WTC11 (cell line): ENCODE measurements around the gene SLC13A4. TPM values are rescaled to one million over a fixed set of nuclear protein-coding genes. Genes with fewer than 3 reads are reported as not detected.
"Not testable (repeated sequence)": the region's sequence is repeated elsewhere in the genome, so short reads cannot be mapped to it uniquely, and the experiment has no call there.

Experiments used
- ATAC-seq: fragments of 200-7000 bp; cut with Tn5 transposase; 2 replicates; pipeline ENCODE4 v1.10.0; 2021; ENCODE audit warnings: mild to moderate bottlenecking, moderate library complexity
- Bru-seq: library from RNA; stranded (reverse); fragments of 400-500 nt; gene quantifications from one replicate; lab custom pipeline; 2021; lab: Mats Ljungman, UMichigan
- CTCF ChIA-PET: fragments of 300-600 bp; sonication (Branson Sonifier 250); formaldehyde crosslinking; loops from one replicate; lab custom pipeline; 2021; ENCODE audit warnings: antibody characterized with exemption; lab: Charles Lee
- POLR2A ChIA-PET: fragments of 350-600 bp; sonication (Branson Sonifier 250); formaldehyde crosslinking; loops from one replicate; lab custom pipeline; 2021; ENCODE audit warnings: antibody characterized with exemption; lab: Charles Lee
- DNase-seq: peaks from one replicate; pipeline ENCODE4 v3.0.0; 2021; ENCODE audit warnings: low spot score
- H3K27ac Mint-ChIP-seq: 2 replicates; pipeline ENCODE4 v1.8.0; 2021; ENCODE audit warnings: mixed read lengths
- H3K27me3 Mint-ChIP-seq: 2 replicates; pipeline ENCODE4 v1.8.0; 2021; ENCODE audit warnings: low read depth, mild to moderate bottlenecking, moderate library complexity, mixed read lengths
- H3K36me3 Mint-ChIP-seq: 2 replicates; pipeline ENCODE4 v1.8.0; 2021; ENCODE audit warnings: mixed read lengths
- H3K4me1 Mint-ChIP-seq: 2 replicates; pipeline ENCODE4 v1.8.0; 2022; ENCODE audit warnings: mixed read lengths
- H3K4me3 Mint-ChIP-seq: 2 replicates; pipeline ENCODE4 v1.8.0; 2021; ENCODE audit warnings: mild to moderate bottlenecking, moderate library complexity, mixed read lengths
- H3K9me3 Mint-ChIP-seq: 2 replicates; pipeline ENCODE4 v1.8.0; 2021; ENCODE audit warnings: mixed read lengths
- ARID4B ChIP-seq: sonication (generic); formaldehyde crosslinking; IDR thresholded peaks from 2 replicates; pipeline ENCODE4 v1.8.0; 2023; ENCODE audit warnings: missing genetic modification reagents, mild to moderate bottlenecking, borderline replicate concordance
- ATF3 ChIP-seq: sonication (generic); formaldehyde crosslinking; conservative IDR thresholded peaks from 2 replicates; pipeline ENCODE4 v1.8.1; 2022; ENCODE audit warnings: mild to moderate bottlenecking, missing genetic modification reagents
- MYBL2 ChIP-seq: sonication (generic); formaldehyde crosslinking; IDR thresholded peaks from 2 replicates; pipeline ENCODE4 v1.8.1; 2023; ENCODE audit warnings: mild to moderate bottlenecking, moderate library complexity, missing genetic modification reagents
- NFE2L1 ChIP-seq: sonication (generic); formaldehyde crosslinking; IDR thresholded peaks from 2 replicates; pipeline ENCODE4 v1.8.1; 2023; ENCODE audit warnings: missing genetic modification reagents
- NFYB ChIP-seq: sonication (generic); formaldehyde crosslinking; conservative IDR thresholded peaks from 2 replicates; pipeline ENCODE4 v1.8.0; 2022; ENCODE audit warnings: low read depth, missing genetic modification reagents
- PRRX2 ChIP-seq: fragments of 250-450 bp; sonication (Bioruptor Pico); IDR thresholded peaks from 2 replicates; pipeline ENCODE4 v1.8.0; 2021; ENCODE audit warnings: mild to moderate bottlenecking
- USF2 ChIP-seq: sonication (generic); formaldehyde crosslinking; IDR thresholded peaks from 2 replicates; pipeline ENCODE4 v1.8.1; 2023; ENCODE audit warnings: mild to moderate bottlenecking, missing genetic modification reagents, moderate library complexity
- ZNF263 ChIP-seq: sonication (generic); formaldehyde crosslinking; IDR thresholded peaks from 2 replicates; pipeline ENCODE4 v1.8.1; 2022; ENCODE audit warnings: low read depth, mild to moderate bottlenecking, moderate library complexity, missing genetic modification reagents
- ZNF317 ChIP-seq: sonication (generic); formaldehyde crosslinking; IDR thresholded peaks from 2 replicates; pipeline ENCODE4 v1.8.1; 2023; ENCODE audit warnings: low read depth, mild to moderate bottlenecking, moderate library complexity, missing genetic modification reagents, borderline replicate concordance
- ZNF416 ChIP-seq: fragments of 250-450 bp; sonication (Bioruptor Pico); IDR thresholded peaks from 2 replicates; pipeline ENCODE4 v1.9.0; 2021; ENCODE audit warnings: mild to moderate bottlenecking, inconsistent platforms
- ZNF423 ChIP-seq: fragments of 250-450 bp; sonication (Bioruptor Pico); IDR thresholded peaks from 2 replicates; pipeline ENCODE4 v2.1.2; 2022; ENCODE audit warnings: mild to moderate bottlenecking, moderate library complexity
- long read RNA-seq, 3 experiments: library from RNA in 1 of 3; library from capped mRNA in 1 of 3; library from polyadenylated mRNA in 1 of 3; unstranded in 2 of 3; stranded (forward) in 1 of 3; transcript quantifications; one replicate each; pipeline ENCODE4 v2.0.0, GENCODE V29; 2021
- total RNA-seq: library from RNA; stranded (reverse); gene quantifications from 3 replicates; pipeline ENCODE4 v1.2.3, GENCODE V29; 2021
- TF ChIP-seq, protein P1 (sequence below): sonication (generic); formaldehyde crosslinking; IDR thresholded peaks from 2 replicates; pipeline ENCODE4 v1.8.1; 2022; ENCODE audit warnings: mild to moderate bottlenecking, moderate library complexity, missing genetic modification reagents
- TF ChIP-seq, protein P2 (sequence below): fragments of 250-450 bp; sonication (Bioruptor Pico); conservative IDR thresholded peaks from 2 replicates; pipeline ENCODE4 v1.9.0; 2021; ENCODE audit warnings: mild to moderate bottlenecking
- TF ChIP-seq, protein P3 (sequence below): sonication (generic); formaldehyde crosslinking; IDR thresholded peaks from 2 replicates; pipeline ENCODE4 v1.8.0; 2022; ENCODE audit warnings: mild to moderate bottlenecking, missing genetic modification reagents
- TF ChIP-seq, protein P4 (sequence below): sonication (generic); formaldehyde crosslinking; IDR thresholded peaks from 2 replicates; pipeline ENCODE4 v1.8.1; 2022; ENCODE audit warnings: low read depth, mild to moderate bottlenecking, moderate library complexity, missing genetic modification reagents, borderline replicate concordance

The SLC13A4 gene, protein sequence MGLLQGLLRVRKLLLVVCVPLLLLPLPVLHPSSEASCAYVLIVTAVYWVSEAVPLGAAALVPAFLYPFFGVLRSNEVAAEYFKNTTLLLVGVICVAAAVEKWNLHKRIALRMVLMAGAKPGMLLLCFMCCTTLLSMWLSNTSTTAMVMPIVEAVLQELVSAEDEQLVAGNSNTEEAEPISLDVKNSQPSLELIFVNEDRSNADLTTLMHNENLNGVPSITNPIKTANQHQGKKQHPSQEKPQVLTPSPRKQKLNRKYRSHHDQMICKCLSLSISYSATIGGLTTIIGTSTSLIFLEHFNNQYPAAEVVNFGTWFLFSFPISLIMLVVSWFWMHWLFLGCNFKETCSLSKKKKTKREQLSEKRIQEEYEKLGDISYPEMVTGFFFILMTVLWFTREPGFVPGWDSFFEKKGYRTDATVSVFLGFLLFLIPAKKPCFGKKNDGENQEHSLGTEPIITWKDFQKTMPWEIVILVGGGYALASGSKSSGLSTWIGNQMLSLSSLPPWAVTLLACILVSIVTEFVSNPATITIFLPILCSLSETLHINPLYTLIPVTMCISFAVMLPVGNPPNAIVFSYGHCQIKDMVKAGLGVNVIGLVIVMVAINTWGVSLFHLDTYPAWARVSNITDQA
- total RNA-seq: 1.6 to 2.1 TPM (median 1.7 TPM) in 3 replicates
- percentile 29 among the genes with signal in this experiment for Bru-seq, nascent RNA
- long read RNA-seq, experiment 1, partial matches to known transcripts: 0 of 1 reads
- long read RNA-seq, experiment 1, other reads (novel, unspliced or antisense): 0 of 1 reads
- long read RNA-seq, experiment 2, partial matches to known transcripts: 1 of 4 reads
- long read RNA-seq, experiment 2, other reads (novel, unspliced or antisense): 2 of 4 reads
- long read RNA-seq, experiment 3, partial matches to known transcripts: 0 of 2 reads
- long read RNA-seq, experiment 3, other reads (novel, unspliced or antisense): 1 of 2 reads

DNA sequence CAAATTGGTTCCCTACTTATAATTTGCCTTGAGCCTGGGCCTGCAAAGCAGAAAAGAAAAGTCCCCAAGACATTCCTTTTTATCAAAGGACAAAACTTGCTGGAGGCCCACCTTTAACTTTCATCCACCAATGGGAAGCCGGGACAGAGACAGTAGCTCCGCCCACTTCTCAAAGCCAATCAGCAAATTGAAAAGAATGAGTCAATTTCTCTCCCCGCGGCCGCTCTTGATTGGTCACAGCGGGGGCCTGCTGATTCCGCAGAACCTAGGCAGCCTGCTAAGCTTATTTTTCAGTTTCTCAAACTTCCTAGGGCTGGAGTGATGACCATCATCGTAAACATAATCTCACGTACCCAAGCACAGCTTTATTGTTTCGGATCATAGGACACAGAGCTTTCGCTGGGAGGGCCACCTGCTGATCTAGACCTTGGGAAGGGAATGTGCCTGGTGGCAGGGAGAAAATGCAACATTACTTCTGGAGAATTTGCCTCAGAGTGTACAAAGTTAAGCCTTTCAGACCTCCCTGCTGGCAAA lies at the start of gene SLC13A4:
Gene SLC13A4, minus strand, starts transcription at position 51 of the 534 bp plus-strand sequence. CDS start 690 bp downstream, outside the sequence.
- TF ChIP-seq MYBL2 (no peak), ZNF423 (CRISPR knock-in tag) (no peak), NFE2L1 (no peak), NFYB (CRISPR knock-in tag) (peak; percentile 46; the same call in 1 of the 2 replicates), ZNF317 (CRISPR knock-in tag) (no peak)
- TF ChIP-seq, protein P1, sequence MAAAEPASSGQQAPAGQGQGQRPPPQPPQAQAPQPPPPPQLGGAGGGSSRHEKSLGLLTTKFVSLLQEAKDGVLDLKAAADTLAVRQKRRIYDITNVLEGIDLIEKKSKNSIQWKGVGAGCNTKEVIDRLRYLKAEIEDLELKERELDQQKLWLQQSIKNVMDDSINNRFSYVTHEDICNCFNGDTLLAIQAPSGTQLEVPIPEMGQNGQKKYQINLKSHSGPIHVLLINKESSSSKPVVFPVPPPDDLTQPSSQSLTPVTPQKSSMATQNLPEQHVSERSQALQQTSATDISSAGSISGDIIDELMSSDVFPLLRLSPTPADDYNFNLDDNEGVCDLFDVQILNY (CRISPR knock-in tag): no peak
- peak; percentile 92 for ATAC-seq
- POLR2A ChIA-PET: interaction anchor here (1.2 kb wide), 1 partner anchor 9 kb away, joined by 4 read pairs; no protein-coding TSS in a partner anchor

GRCh38 chr7:135775915-135776314 lies 47.9 kb upstream of the SLC13A4 start:
- H3K36me3 Mint-ChIP-seq, DNase-seq, H3K4me3 Mint-ChIP-seq, CTCF ChIA-PET, ATAC-seq, H3K27me3 Mint-ChIP-seq, POLR2A ChIA-PET, H3K27ac Mint-ChIP-seq: not testable (repeated sequence)
- Mint-ChIP-seq H3K9me3 (peaks cover 22% of the 10 kb centered on the region), H3K4me1 (peaks cover 17% of the 10 kb centered on the region)

More for the DNA sequence above, at the start of gene SLC13A4:
- H3K9me3 Mint-ChIP-seq: no peaks in the 10 kb centered on the region
- peaks cover 19% of the 10 kb centered on the region for H3K4me1 Mint-ChIP-seq
- H3K27ac Mint-ChIP-seq: no peak within 1 kb of the TSS
- no peaks in the 10 kb centered on the region; the same call in 1 of the 2 replicates for H3K27me3 Mint-ChIP-seq
- CTCF ChIA-PET: interaction anchor here (0.6 to 5.7 kb wide), 13 partner anchors 10 to 1586 kb away, joined by 3 to 49 read pairs (median 4); no protein-coding TSS in a partner anchor
- DNase-seq: peak; percentile 72
- no peaks in the 10 kb centered on the region for H3K36me3 Mint-ChIP-seq
- peak within 1 kb of the TSS; percentile 56 for H3K4me3 Mint-ChIP-seq

- Mint-ChIP-seq H3K4me3 (no peak overlapping the region), H3K27me3 (0 out of 2 replicates have a peak, but pooled peaks cover 5% of the 10 kb centered on the region), H3K9me3 (peaks cover 22% of the 10 kb centered on the region), H3K36me3 (peaks cover 10% of the 10 kb centered on the region), H3K4me1 (peaks cover 17% of the 10 kb centered on the region), H3K27ac (0 out of 2 replicates have a peak overlapping the region, but pooled peaks have one; percentile 20)
- DNase-seq: no peak
- no peak for ATAC-seq
- POLR2A ChIA-PET: no interaction called here
- CTCF ChIA-PET: no interaction called here
- TF ChIP-seq ZNF263 (CRISPR knock-in tag) (no peak), ARID4B (CRISPR knock-in tag) (no peak), ZNF423 (CRISPR knock-in tag) (no peak), USF2 (CRISPR knock-in tag) (no peak), ZNF416 (CRISPR knock-in tag) (no peak), ATF3 (CRISPR knock-in tag) (no peak), PRRX2 (no peak), MYBL2 (no peak)
- TF ChIP-seq, protein P2, sequence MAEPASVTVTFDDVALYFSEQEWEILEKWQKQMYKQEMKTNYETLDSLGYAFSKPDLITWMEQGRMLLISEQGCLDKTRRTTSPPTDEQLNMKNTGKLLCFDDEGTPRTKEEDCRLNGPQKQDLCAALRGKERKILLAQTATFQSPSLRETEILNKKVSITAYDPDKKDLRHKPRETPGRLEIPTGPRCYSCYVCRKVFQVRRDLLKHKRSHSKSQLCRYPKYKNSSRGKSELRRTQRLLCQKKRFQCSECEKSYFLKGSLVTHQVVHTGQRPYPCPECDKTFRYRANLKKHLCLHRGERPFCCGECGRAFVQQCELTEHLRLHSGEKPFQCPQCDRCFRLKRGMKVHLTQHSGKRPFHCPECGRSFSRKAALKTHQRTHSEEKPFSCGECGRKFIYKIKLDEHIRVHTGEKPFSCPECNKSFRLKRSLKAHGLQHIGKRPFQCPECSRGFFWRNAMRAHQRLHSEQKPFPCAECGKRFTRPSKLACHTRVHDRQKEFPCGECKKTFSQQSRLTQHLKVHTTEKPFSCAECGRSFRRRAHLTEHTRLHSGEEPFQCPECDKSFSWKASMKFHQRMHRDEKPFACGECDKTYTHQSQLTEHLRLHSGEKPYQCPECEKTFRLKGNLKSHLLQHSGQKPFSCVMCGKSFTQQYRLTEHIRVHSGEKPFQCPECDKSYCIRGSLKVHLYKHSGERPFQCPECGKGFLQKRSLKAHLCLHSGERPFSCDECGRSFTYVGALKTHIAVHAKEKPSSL (CRISPR knock-in tag): no peak
- TF ChIP-seq, protein P3, sequence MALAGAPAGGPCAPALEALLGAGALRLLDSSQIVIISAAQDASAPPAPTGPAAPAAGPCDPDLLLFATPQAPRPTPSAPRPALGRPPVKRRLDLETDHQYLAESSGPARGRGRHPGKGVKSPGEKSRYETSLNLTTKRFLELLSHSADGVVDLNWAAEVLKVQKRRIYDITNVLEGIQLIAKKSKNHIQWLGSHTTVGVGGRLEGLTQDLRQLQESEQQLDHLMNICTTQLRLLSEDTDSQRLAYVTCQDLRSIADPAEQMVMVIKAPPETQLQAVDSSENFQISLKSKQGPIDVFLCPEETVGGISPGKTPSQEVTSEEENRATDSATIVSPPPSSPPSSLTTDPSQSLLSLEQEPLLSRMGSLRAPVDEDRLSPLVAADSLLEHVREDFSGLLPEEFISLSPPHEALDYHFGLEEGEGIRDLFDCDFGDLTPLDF (CRISPR knock-in tag): no peak
- TF ChIP-seq, protein P4, sequence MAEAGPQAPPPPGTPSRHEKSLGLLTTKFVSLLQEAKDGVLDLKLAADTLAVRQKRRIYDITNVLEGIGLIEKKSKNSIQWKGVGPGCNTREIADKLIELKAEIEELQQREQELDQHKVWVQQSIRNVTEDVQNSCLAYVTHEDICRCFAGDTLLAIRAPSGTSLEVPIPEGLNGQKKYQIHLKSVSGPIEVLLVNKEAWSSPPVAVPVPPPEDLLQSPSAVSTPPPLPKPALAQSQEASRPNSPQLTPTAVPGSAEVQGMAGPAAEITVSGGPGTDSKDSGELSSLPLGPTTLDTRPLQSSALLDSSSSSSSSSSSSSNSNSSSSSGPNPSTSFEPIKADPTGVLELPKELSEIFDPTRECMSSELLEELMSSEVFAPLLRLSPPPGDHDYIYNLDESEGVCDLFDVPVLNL: no peak
Observed at GRCh38 chr7:135775230-135775629, 47.2 kb upstream of the SLC13A4 start.
